NCI-H1694 treated with DMSO at 0.1 percent for 48 hours (cell line): Measurements from ENCODE around the gene CCDC110.
"Not testable (repeated sequence)": the region's sequence is repeated elsewhere in the genome, so short reads cannot be mapped to it uniquely, and the experiment has no call there.

Source experiments
- DNase-seq: peaks from one replicate; lab custom pipeline; 2025; lab: John Stamatoyannopoulos, UW

The CCDC110 gene

GRCh38 chr4:185471235-185472102 lies at the start of gene CCDC110:
TSS of gene CCDC110 (minus strand) at chr4:185471733. CDS start at chr4:185471683, 50 bp downstream.
- peak; percentile 38 for DNase-seq

- DNase-seq: no peak
Observed at GRCh38 chr4:185520119-185520518, 48.6 kb upstream of the CCDC110 start.

- DNase-seq: no peak
Observed at GRCh38 chr4:185518494-185518893, 47.0 kb upstream of the CCDC110 start.

GRCh38 chr4:185518069-185518468 lies 46.5 kb upstream of the CCDC110 start:
- DNase-seq: no peak

- no peak for DNase-seq
Observed at GRCh38 chr4:185515248-185515647, 43.7 kb upstream of the CCDC110 start.

GRCh38 chr4:185514182-185514697 lies 42.7 kb upstream of the CCDC110 start:
- DNase-seq: no peak

GRCh38 chr4:185513489-185514181 lies 42.1 kb upstream of the CCDC110 start:
- DNase-seq: no peak

GRCh38 chr4:185512516-185512915 lies 41.0 kb upstream of the CCDC110 start:
- DNase-seq: no peak

GRCh38 chr4:185511243-185511642 lies 39.7 kb upstream of the CCDC110 start:
- DNase-seq: not testable (repeated sequence)

GRCh38 chr4:185510806-185511205 lies 39.3 kb upstream of the CCDC110 start:
- DNase-seq: no peak

- no peak for DNase-seq
Observed at GRCh38 chr4:185508181-185508580, 36.6 kb upstream of the CCDC110 start.

GRCh38 chr4:185506422-185506821 lies 34.9 kb upstream of the CCDC110 start:
- DNase-seq: no peak

- DNase-seq: no peak
Observed at GRCh38 chr4:185504098-185505047, 32.8 kb upstream of the CCDC110 start.

- DNase-seq: no peak
Observed at GRCh38 chr4:185502386-185502785, 30.9 kb upstream of the CCDC110 start.

- DNase-seq: no peak
Observed at GRCh38 chr4:185500576-185500975, 29.0 kb upstream of the CCDC110 start.

GRCh38 chr4:185500035-185500434 lies 28.5 kb upstream of the CCDC110 start:
- no peak for DNase-seq

GRCh38 chr4:185488650-185489049 lies 17.1 kb upstream of the CCDC110 start:
- DNase-seq: no peak

GRCh38 chr4:185481401-185481800 lies 9.9 kb upstream of the CCDC110 start:
- DNase-seq: no peak

GRCh38 chr4:185480016-185480732 lies 8.6 kb upstream of the CCDC110 start:
- DNase-seq: no peak

- no peak for DNase-seq
Observed at GRCh38 chr4:185479507-185479971, 8.0 kb upstream of the CCDC110 start.

GRCh38 chr4:185473247-185473646 lies 1.7 kb upstream of the CCDC110 start:
- no peak for DNase-seq
